ENCODE data around the gene PLA2G4E.

The PLA2G4E gene

GRCh38 chr15:42020713-42021273 lies at the start of gene PLA2G4E:
PLA2G4E (minus strand) TSS chr15:42021042; CDS start chr15:42021030, 12 bp downstream.
- DNase-seq: no peak

- no peak for DNase-seq
Observed at GRCh38 chr15:42070279-42070975, 49.6 kb upstream of the PLA2G4E start.

- no peak for DNase-seq
Observed at GRCh38 chr15:42069496-42070278, 48.8 kb upstream of the PLA2G4E start.

- DNase-seq: no peak
Observed at GRCh38 chr15:42069025-42069424, 48.2 kb upstream of the PLA2G4E start.

- no peak for DNase-seq
Observed at GRCh38 chr15:42068601-42069000, 47.8 kb upstream of the PLA2G4E start.

- no peak for DNase-seq
Observed at GRCh38 chr15:42066764-42067415, 46.0 kb upstream of the PLA2G4E start.

GRCh38 chr15:42065468-42065867 lies 44.6 kb upstream of the PLA2G4E start:
- DNase-seq: no peak

- peak; percentile 7 for DNase-seq
Observed at GRCh38 chr15:42065033-42065432, 44.2 kb upstream of the PLA2G4E start.

- DNase-seq: no peak
Observed at GRCh38 chr15:42064271-42064670, 43.4 kb upstream of the PLA2G4E start.

GRCh38 chr15:42063122-42063848 lies 42.4 kb upstream of the PLA2G4E start:
- DNase-seq: no peak

- no peak for DNase-seq
Observed at GRCh38 chr15:42062284-42062806, 41.5 kb upstream of the PLA2G4E start.

GRCh38 chr15:42060797-42061196 lies 40.0 kb upstream of the PLA2G4E start:
- DNase-seq: peak; percentile 29

- no peak for DNase-seq
Observed at GRCh38 chr15:42060477-42060763, 39.6 kb upstream of the PLA2G4E start.

GRCh38 chr15:42059661-42060476 lies 39.0 kb upstream of the PLA2G4E start:
- DNase-seq: peak; percentile 18

- no peak for DNase-seq
Observed at GRCh38 chr15:42058791-42059190, 37.9 kb upstream of the PLA2G4E start.

- no peak for DNase-seq
Observed at GRCh38 chr15:42057799-42058646, 37.2 kb upstream of the PLA2G4E start.

GRCh38 chr15:42056934-42057798 lies 36.3 kb upstream of the PLA2G4E start:
- peak; percentile 71 for DNase-seq

- no peak for DNase-seq
Observed at GRCh38 chr15:42053914-42054313, 33.1 kb upstream of the PLA2G4E start.

GRCh38 chr15:42053010-42053409 lies 32.2 kb upstream of the PLA2G4E start:
- DNase-seq: no peak

Data from NCI-H2029 (cell line).